Thyroid gland (tissue), 4 donors: ENCODE results near the gene HDAC9. TPM values are rescaled to one million over a fixed set of nuclear protein-coding genes. Genes with fewer than 3 reads are reported as not detected.

Experiments used
- DNase-seq, 2 donors: peaks; one replicate each; pipeline ENCODE4 v3.0.0-alpha.2; 2019
- H3K27ac ChIP-seq, 3 donors: fragments of 200-600 bp; sonication (generic); 1 replicate in 2 of 3; 2 replicates in 1 of 3; pipeline ENCODE4 v1.5.1; 2016 to 2019; ENCODE audit warnings: mild to moderate bottlenecking in 1 of 3, moderate library complexity in 1 of 3
- H3K27me3 ChIP-seq: fragments of 200-600 bp; sonication (generic); one replicate; pipeline ENCODE4 v1.5.1; 2019
- H3K36me3 ChIP-seq, 2 donors: fragments of 200-600 bp; sonication (generic); one replicate each; pipeline ENCODE4 v1.5.1; 2016 to 2019
- H3K4me1 ChIP-seq, 2 donors: fragments of 200-600 bp; sonication (generic); one replicate each; pipeline ENCODE4 v1.5.1; 2017 to 2019
- H3K4me3 ChIP-seq, 3 donors: fragments of 200-600 bp; sonication (generic); replicated peaks in 1 of 3; 1 replicate in 2 of 3; 2 replicates in 1 of 3; pipeline ENCODE4 v1.5.1; 2016; ENCODE audit warnings: mild to moderate bottlenecking in 1 of 3
- H3K9me3 ChIP-seq: fragments of 200-600 bp; sonication (generic); one replicate; pipeline ENCODE4 v1.5.1; 2017
- POLR2A ChIP-seq, 2 donors: fragments of 450-650 bp; IDR thresholded peaks; one replicate each; pipeline ENCODE4 v1.6.1; 2017; ENCODE audit warnings: antibody characterized with exemption in 2 of 2, mild to moderate bottlenecking in 2 of 2, moderate library complexity in 1 of 2
- WGBS, 2 donors: methylation state at CpG; one replicate each; pipeline ENCODE4 v1.1.5; 2017; 5-methylcytosine and 5-hydroxymethylcytosine counted together
- intact Hi-C: fragments of 100-400 bp; cut with DNase I; formaldehyde crosslinking; loops from one replicate; pipeline ENCODE4 v1.15.1; 2023
- total RNA-seq, 4 donors: library from RNA; depleted of rRNA; stranded (reverse); fragments of >200 nt; gene quantifications; one replicate each; pipeline ENCODE4 v1.2.3, GENCODE V29; 2016
- TF ChIP-seq, protein P1 (sequence below), 6 experiments: fragments of 200-600 bp in 3 of 6; fragments of 450-650 bp in 3 of 6; sonication (generic) in 3 of 6; IDR thresholded peaks; one replicate each; pipeline ENCODE4 v1.5.1; 2016 to 2019; ENCODE audit warnings: antibody characterized with exemption in 6 of 6, mild to moderate bottlenecking in 2 of 6, inconsistent platforms in 1 of 6, moderate library complexity in 1 of 6

The HDAC9 gene
- total RNA-seq, 4 donors from 2014 or later: 5.4 to 28.2 (median 7.2) TPM

- no peaks in the 10 kb centered on the region for H3K9me3 ChIP-seq
- no peak for TF ChIP-seq POLR2A (IDR thresholded peaks at IDR 0.05)
- TF ChIP-seq, protein P1, sequence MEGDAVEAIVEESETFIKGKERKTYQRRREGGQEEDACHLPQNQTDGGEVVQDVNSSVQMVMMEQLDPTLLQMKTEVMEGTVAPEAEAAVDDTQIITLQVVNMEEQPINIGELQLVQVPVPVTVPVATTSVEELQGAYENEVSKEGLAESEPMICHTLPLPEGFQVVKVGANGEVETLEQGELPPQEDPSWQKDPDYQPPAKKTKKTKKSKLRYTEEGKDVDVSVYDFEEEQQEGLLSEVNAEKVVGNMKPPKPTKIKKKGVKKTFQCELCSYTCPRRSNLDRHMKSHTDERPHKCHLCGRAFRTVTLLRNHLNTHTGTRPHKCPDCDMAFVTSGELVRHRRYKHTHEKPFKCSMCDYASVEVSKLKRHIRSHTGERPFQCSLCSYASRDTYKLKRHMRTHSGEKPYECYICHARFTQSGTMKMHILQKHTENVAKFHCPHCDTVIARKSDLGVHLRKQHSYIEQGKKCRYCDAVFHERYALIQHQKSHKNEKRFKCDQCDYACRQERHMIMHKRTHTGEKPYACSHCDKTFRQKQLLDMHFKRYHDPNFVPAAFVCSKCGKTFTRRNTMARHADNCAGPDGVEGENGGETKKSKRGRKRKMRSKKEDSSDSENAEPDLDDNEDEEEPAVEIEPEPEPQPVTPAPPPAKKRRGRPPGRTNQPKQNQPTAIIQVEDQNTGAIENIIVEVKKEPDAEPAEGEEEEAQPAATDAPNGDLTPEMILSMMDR (IDR thresholded peaks at IDR 0.05): no peak
- H3K36me3 ChIP-seq: no peaks in the 10 kb centered on the region
- no peaks in the 10 kb centered on the region for H3K27me3 ChIP-seq
- no peaks in the 10 kb centered on the region for H3K4me1 ChIP-seq
- no peak overlapping the region for H3K27ac ChIP-seq
- no peak for DNase-seq
- intact Hi-C loops: no loop called here
- H3K4me3 ChIP-seq: no peak overlapping the region
Observed at GRCh38 chr7:18626086-18626485, 130.5 kb downstream of the HDAC9 start.

- no peak overlapping the region for H3K27ac ChIP-seq
- H3K4me3 ChIP-seq: no peak overlapping the region
- no peaks in the 10 kb centered on the region for H3K9me3 ChIP-seq
- H3K4me1 ChIP-seq: no peaks in the 10 kb centered on the region
- intact Hi-C loops: no loop called here
- H3K27me3 ChIP-seq: no peaks in the 10 kb centered on the region
- no peak for DNase-seq
- no peak for TF ChIP-seq POLR2A (IDR thresholded peaks at IDR 0.05)
- TF ChIP-seq, protein P1 (IDR thresholded peaks at IDR 0.05): no peak
- H3K36me3 ChIP-seq: no peaks in the 10 kb centered on the region
Observed at GRCh38 chr7:18626717-18627116, 131.2 kb downstream of the HDAC9 start.

GRCh38 chr7:18637516-18637915 lies 142.0 kb downstream of the HDAC9 start:
- no peaks in the 10 kb centered on the region for H3K4me1 ChIP-seq
- H3K27me3 ChIP-seq: no peaks in the 10 kb centered on the region
- no peaks in the 10 kb centered on the region for H3K9me3 ChIP-seq
- H3K27ac ChIP-seq: no peak overlapping the region
- TF ChIP-seq, protein P1 (IDR thresholded peaks at IDR 0.05): no peak
- no peak for TF ChIP-seq POLR2A (IDR thresholded peaks at IDR 0.05)
- 93 to 97% methylated on average over 3 of the region's 3 CpGs for WGBS, 2 donors
- intact Hi-C loops: no loop called here
- DNase-seq: no peak
- no peak overlapping the region for H3K4me3 ChIP-seq
- H3K36me3 ChIP-seq: no peaks in the 10 kb centered on the region

DNA sequence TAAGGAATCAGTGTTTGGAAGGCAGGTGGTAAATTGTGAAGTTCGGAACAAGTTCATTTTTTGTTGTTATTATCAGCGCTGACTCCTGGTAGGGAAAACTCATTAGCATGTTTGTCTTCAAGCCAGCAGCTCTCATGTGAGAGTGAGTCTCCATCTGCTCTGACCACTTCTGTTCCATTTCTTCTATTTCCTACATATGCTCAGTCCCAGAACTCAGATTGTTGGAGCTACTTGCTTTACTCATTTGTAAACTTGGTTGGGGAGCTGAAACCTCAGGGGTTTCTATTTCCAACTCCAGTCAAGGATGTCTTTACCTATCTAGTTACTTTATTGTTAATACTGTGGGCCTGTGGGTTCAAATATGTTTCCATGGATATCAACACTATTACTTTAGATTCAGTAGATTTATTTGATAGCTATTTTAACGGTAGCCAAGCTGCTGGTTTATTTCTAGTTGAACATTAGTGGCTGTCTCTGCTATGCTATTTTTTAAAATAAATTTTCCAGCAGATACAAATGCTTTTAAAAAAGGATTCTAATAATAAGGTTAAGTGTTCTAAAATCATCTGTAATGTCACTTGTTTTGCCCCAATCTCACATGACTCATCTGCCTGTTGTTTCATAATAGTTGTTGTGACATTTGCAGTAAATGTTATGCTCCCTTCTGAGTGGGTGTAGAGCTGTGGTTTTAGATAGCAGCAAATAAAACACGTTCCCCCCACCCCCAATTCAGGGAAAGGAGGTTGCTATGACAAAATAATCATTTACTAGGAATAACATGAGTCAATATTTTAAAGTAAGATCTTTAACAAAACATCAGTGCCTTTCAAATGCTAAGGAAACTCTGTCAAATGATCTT lies 143.3 kb downstream of the HDAC9 start:
- Histone ChIP-seq H3K36me3 (no peaks in the 10 kb centered on the region), H3K9me3 (no peaks in the 10 kb centered on the region), H3K4me3 (no peak overlapping the region), H3K27ac (peak overlapping the region; percentile 21 to 48 (median 37)), H3K27me3 (no peaks in the 10 kb centered on the region), H3K4me1 (no peaks in the 10 kb centered on the region)
- intact Hi-C loops: no loop called here
- DNase-seq: no peak
- no peak for TF ChIP-seq POLR2A (IDR thresholded peaks at IDR 0.05)
- TF ChIP-seq, protein P1 (IDR thresholded peaks at IDR 0.05): no peak
- WGBS, 2 donors: 73 to 75% methylated on average over 4 of the region's 4 CpGs

GRCh38 chr7:18639711-18640110 lies 144.2 kb downstream of the HDAC9 start:
- Histone ChIP-seq H3K27me3 (no peaks in the 10 kb centered on the region), H3K9me3 (no peaks in the 10 kb centered on the region), H3K36me3 (no peaks in the 10 kb centered on the region), H3K4me1 (no peaks in the 10 kb centered on the region), H3K27ac (peak overlapping the region in 1 of 3 donors; percentile 26), H3K4me3 (no peak overlapping the region)
- intact Hi-C loops: no loop called here
- TF ChIP-seq POLR2A (IDR thresholded peaks at IDR 0.05): no peak
- 81 to 83% methylated on average over 1 of the region's 1 CpG for WGBS, 2 donors
- DNase-seq: no peak
